PC-9 (cell line): Measurements from ENCODE around the gene CPSF4L. TPM values are rescaled to one million over a fixed set of nuclear protein-coding genes. Genes with fewer than 3 reads are reported as not detected.

ENCODE experiments used
- BruUV-seq: library from RNA; stranded (reverse); fragments of 400-500 nt; replicated peaks from 2 replicates; lab custom pipeline; 2021; lab: Mats Ljungman, UMichigan
- CTCF ChIA-PET: fragments of 300-600 bp; sonication (Branson Sonifier 250); formaldehyde crosslinking; loops from one replicate; lab custom pipeline; 2022; ENCODE audit warnings: antibody characterized with exemption; lab: Charles Lee
- POLR2A ChIA-PET: fragments of 300-600 bp; sonication (Branson Sonifier 250); formaldehyde crosslinking; loops from one replicate; lab custom pipeline; 2022; ENCODE audit warnings: antibody characterized with exemption; ENCODE audit not compliant: unreplicated experiment; lab: Charles Lee
- DNase-seq, 2 experiments: peaks; one replicate each; pipeline versions ENCODE4 v3.0.0 to v3.0.0-alpha.2; 2015 to 2022; ENCODE audit warnings: mixed read lengths in 1 of 2
- H2AFZ ChIP-seq: fragments of 200-600 bp; sonication (generic); 2 replicates; pipeline ENCODE4 v1.8.1; 2017; ENCODE audit warnings: antibody characterized with exemption
- H3F3A ChIP-seq: fragments of 200-600 bp; sonication (generic); 2 replicates; pipeline ENCODE4 v1.8.1; 2017; ENCODE audit warnings: antibody characterized with exemption, mild to moderate bottlenecking, low read depth; ENCODE audit not compliant: insufficient read depth
- H3K27ac ChIP-seq: fragments of 200-600 bp; sonication (generic); 2 replicates; pipeline ENCODE4 v1.6.1; 2016; ENCODE audit warnings: mixed run types
- H3K27me3 ChIP-seq: fragments of 200-600 bp; sonication (generic); 2 replicates; pipeline ENCODE4 v1.6.1; 2016; ENCODE audit warnings: low read depth, mixed run types; ENCODE audit not compliant: insufficient read depth
- H3K36me3 ChIP-seq: fragments of 200-600 bp; sonication (generic); 2 replicates; pipeline ENCODE4 v1.6.1; 2016; ENCODE audit warnings: low read depth, mixed run types
- H3K4me1 ChIP-seq: fragments of 200-600 bp; sonication (generic); replicated peaks from 2 replicates; pipeline ENCODE4 v1.6.1; 2016; ENCODE audit warnings: mixed run types; ENCODE audit not compliant: insufficient read depth
- H3K4me2 ChIP-seq: fragments of 200-600 bp; sonication (generic); 2 replicates; pipeline ENCODE4 v1.6.1; 2017; ENCODE audit warnings: mixed run types
- H3K4me3 ChIP-seq: fragments of 200-600 bp; sonication (generic); 2 replicates; pipeline ENCODE4 v1.6.1; 2016; ENCODE audit warnings: mixed run types
- H3K79me2 ChIP-seq: fragments of 200-600 bp; sonication (generic); 2 replicates; pipeline ENCODE4 v1.6.1; 2017; ENCODE audit warnings: low read depth, mixed run types
- H3K9me2 ChIP-seq: fragments of 200-600 bp; sonication (generic); 2 replicates; pipeline ENCODE4 v1.8.1; 2017; ENCODE audit warnings: mild to moderate bottlenecking; ENCODE audit not compliant: insufficient read depth
- H3K9me3 ChIP-seq: fragments of 200-600 bp; sonication (generic); 2 replicates; pipeline ENCODE4 v1.8.1; 2016; ENCODE audit warnings: low read depth; ENCODE audit not compliant: insufficient read depth
- H4K20me1 ChIP-seq: fragments of 200-600 bp; sonication (generic); 2 replicates; pipeline ENCODE4 v1.8.1; 2017; ENCODE audit not compliant: insufficient read depth
- EZH2 ChIP-seq: fragments of 200-600 bp; sonication (generic); IDR thresholded peaks from 2 replicates; pipeline ENCODE4 v1.8.0; 2017; ENCODE audit warnings: antibody characterized with exemption, low read depth
- intact Hi-C: fragments of 100-400 bp; cut with micrococcal nuclease; formaldehyde crosslinking; loops from one replicate; pipeline ENCODE4 v1.10.0; 2022; ENCODE audit not compliant: unreplicated experiment
- total RNA-seq: library from RNA; stranded (reverse); gene quantifications from 2 replicates; pipeline ENCODE4 v1.2.3, GENCODE V29; 2021
- TF ChIP-seq, protein P1 (sequence below): fragments of 200-600 bp; sonication (generic); conservative IDR thresholded peaks from 2 replicates; pipeline ENCODE4 v1.6.1; 2017; ENCODE audit warnings: mixed run types, antibody characterized with exemption, mild to moderate bottlenecking, moderate library complexity

CPSF4L gene
- total RNA-seq, 1 experiment from 2014 or later: 0.52 TPM

DNA sequence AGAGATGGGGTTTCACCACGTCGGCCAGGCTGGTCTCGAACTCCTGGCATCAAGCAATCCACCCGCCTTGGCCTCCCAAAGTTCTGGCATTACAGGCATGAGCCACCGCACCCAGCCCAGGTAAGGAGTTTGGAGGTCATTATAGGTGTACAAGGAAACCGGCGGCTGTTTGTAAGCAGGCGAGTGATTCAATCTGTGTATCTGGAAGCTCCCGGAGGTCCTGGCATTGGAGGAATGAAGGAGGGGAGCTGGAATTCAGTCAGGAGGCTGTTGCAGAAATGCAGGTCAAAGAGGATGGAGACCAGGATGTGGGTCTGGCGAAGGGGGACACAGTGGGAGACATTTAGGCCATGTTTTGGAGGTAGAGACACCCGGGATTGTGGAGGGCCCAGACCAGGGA lies 31.4 kb upstream of the CPSF4L start:
- TF ChIP-seq, protein P1, sequence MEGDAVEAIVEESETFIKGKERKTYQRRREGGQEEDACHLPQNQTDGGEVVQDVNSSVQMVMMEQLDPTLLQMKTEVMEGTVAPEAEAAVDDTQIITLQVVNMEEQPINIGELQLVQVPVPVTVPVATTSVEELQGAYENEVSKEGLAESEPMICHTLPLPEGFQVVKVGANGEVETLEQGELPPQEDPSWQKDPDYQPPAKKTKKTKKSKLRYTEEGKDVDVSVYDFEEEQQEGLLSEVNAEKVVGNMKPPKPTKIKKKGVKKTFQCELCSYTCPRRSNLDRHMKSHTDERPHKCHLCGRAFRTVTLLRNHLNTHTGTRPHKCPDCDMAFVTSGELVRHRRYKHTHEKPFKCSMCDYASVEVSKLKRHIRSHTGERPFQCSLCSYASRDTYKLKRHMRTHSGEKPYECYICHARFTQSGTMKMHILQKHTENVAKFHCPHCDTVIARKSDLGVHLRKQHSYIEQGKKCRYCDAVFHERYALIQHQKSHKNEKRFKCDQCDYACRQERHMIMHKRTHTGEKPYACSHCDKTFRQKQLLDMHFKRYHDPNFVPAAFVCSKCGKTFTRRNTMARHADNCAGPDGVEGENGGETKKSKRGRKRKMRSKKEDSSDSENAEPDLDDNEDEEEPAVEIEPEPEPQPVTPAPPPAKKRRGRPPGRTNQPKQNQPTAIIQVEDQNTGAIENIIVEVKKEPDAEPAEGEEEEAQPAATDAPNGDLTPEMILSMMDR: no peak
- TF ChIP-seq EZH2: no peak
- Histone ChIP-seq H3K4me2 (peak overlapping the region; percentile 89), H3K36me3 (no peaks in the 10 kb centered on the region), H3K79me2 (peaks cover 88% of the 10 kb centered on the region), H3K27ac (peak overlapping the region; percentile 99), H3K4me1 (peaks cover 77% of the 10 kb centered on the region), H3K9me2 (no peaks in the 10 kb centered on the region), H3K9me3 (no peaks in the 10 kb centered on the region), H2AFZ (no peak overlapping the region), H3K4me3 (peak overlapping the region; percentile 46; the same call in 1 of the 2 replicates), H3K27me3 (no peaks in the 10 kb centered on the region), H4K20me1 (peaks cover 7% of the 10 kb centered on the region), H3F3A (peaks cover 71% of the 10 kb centered on the region)
- DNase-seq: peak; percentile 78 to 95
- BruUV-seq: no TSS peak
- CTCF ChIA-PET: interaction anchor here (0.6 kb wide), 2 partner anchors 70 to 77 kb away, joined by 3 read pairs; no protein-coding TSS in a partner anchor
- intact Hi-C loops: loop anchor here (1.0 to 5.0 kb wide), 4 partner anchors 15 to 577 kb away; no protein-coding TSS in a partner anchor
- POLR2A ChIA-PET: interaction anchor here (0.5 to 1.6 kb wide), 3 partner anchors 14 to 17 kb away, joined by 5 to 17 read pairs (median 7); no protein-coding TSS in a partner anchor

DNA sequence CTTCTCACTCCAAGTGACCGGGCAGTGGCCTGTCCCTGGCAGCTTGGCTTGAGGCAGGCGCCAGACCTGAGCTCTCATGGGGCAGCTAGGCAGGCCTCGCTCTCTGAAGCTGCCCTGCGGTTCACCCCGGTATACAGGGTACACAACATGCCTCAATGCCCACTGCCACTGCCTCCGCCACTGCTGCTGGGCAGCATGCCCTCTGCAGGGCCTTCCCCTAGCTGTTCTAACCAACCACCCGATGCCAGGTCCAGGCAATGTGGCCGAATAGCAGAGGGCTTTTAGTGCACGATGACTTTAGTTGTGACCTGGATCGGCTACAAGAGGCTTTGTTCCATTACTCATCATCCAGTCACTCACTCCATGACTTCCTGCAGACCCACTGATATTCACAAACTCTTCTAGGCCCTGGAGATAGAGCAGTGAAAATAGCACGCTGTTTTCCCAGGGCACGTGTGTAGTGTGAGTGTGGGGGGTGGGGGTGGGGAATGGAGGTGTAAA lies 30.4 kb upstream of the CPSF4L start:
- no peak for TF ChIP-seq EZH2
- TF ChIP-seq, protein P1: no peak
- peaks cover 17% of the 10 kb centered on the region for H4K20me1 ChIP-seq
- CTCF ChIA-PET: interaction anchor here (0.6 to 1.2 kb wide), 3 partner anchors 13 to 611 kb away, joined by 3 to 4 read pairs (median 4); no protein-coding TSS in a partner anchor
- peak overlapping the region; percentile 46; the same call in 1 of the 2 replicates for H3K4me3 ChIP-seq
- peak overlapping the region; percentile 89 for H3K4me2 ChIP-seq
- H3K9me3 ChIP-seq: no peaks in the 10 kb centered on the region
- intact Hi-C loops: loop anchor here (5.0 kb wide), 1 partner anchor 35 kb away; no protein-coding TSS in a partner anchor
- peaks cover 88% of the 10 kb centered on the region for H3K79me2 ChIP-seq
- no peaks in the 10 kb centered on the region for H3K27me3 ChIP-seq
- H3K36me3 ChIP-seq: no peaks in the 10 kb centered on the region
- peak; percentile 55 to 82 for DNase-seq
- H3K27ac ChIP-seq: peak overlapping the region; percentile 99
- H3K9me2 ChIP-seq: no peaks in the 10 kb centered on the region
- no peak overlapping the region for H2AFZ ChIP-seq
- peaks cover 86% of the 10 kb centered on the region for H3K4me1 ChIP-seq
- POLR2A ChIA-PET: interaction anchor here (0.6 to 1.3 kb wide), 7 partner anchors 15 to 917 kb away, joined by 3 to 7 read pairs (median 4); no protein-coding TSS in a partner anchor
- H3F3A ChIP-seq: peaks cover 76% of the 10 kb centered on the region
- TSS peak; percentile 94 for BruUV-seq

DNA sequence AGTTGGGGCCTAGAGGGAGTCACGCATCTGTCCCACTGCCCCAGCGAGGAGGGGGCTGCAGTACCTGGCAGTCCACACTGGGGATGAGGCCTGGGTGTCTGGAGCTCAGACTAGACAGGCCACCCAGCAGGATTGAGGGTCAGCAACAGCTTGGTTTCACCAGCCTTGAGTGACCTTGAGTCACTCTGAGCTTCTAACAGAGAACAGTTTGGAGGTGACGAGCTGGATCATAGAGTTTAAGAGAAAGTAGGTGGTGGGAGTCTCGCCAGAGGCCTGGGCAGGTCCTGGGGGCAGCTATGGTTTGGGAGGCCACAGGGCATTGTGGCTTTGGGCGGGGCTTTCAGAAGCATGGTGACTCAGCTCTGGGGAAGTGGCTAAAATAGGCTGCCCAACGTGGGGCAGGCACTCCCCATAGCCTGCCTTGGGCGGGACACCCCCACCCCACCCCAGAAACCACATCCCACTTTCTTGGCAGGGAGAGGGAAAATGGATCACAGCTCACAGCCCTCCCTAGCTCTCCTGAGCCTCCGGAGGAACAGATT lies 29.7 kb upstream of the CPSF4L start:
- peaks cover 91% of the 10 kb centered on the region for H3K4me1 ChIP-seq
- peak overlapping the region; percentile 99 for H3K27ac ChIP-seq
- H3F3A ChIP-seq: peaks cover 76% of the 10 kb centered on the region
- H3K36me3 ChIP-seq: no peaks in the 10 kb centered on the region
- H3K4me3 ChIP-seq: peak overlapping the region; percentile 46; the same call in 1 of the 2 replicates
- intact Hi-C loops: loop anchor here (1.0 to 5.0 kb wide), 2 partner anchors 34 to 79 kb away; no protein-coding TSS in a partner anchor
- H3K79me2 ChIP-seq: peaks cover 88% of the 10 kb centered on the region
- BruUV-seq: TSS peak; percentile 38
- H4K20me1 ChIP-seq: peaks cover 22% of the 10 kb centered on the region
- no peaks in the 10 kb centered on the region for H3K9me3 ChIP-seq
- POLR2A ChIA-PET: interaction anchor here (0.6 to 1.3 kb wide), 9 partner anchors 11 to 918 kb away, joined by 3 to 7 read pairs (median 4); no protein-coding TSS in a partner anchor
- no peaks in the 10 kb centered on the region for H3K9me2 ChIP-seq
- H3K27me3 ChIP-seq: no peaks in the 10 kb centered on the region
- H2AFZ ChIP-seq: no peak overlapping the region
- TF ChIP-seq, protein P1: no peak
- no peak for TF ChIP-seq EZH2
- peak overlapping the region; percentile 89 for H3K4me2 ChIP-seq
- CTCF ChIA-PET: interaction anchor here (0.6 to 1.2 kb wide), 3 partner anchors 12 to 611 kb away, joined by 3 to 4 read pairs (median 4); no protein-coding TSS in a partner anchor
- DNase-seq: peak; percentile 92 to 94
